Sigmoid colon (tissue), 7 donors: ENCODE results near the gene GNAQ. TPM values are rescaled to one million over a fixed set of nuclear protein-coding genes. Genes with fewer than 3 reads are reported as not detected.

Source experiments
- DNase-seq: peaks from one replicate; pipeline ENCODE4 v3.0.0-alpha.2; 2019
- H3K27ac ChIP-seq, 4 donors: fragments of 200-600 bp; sonication (generic); one replicate each; pipeline ENCODE4 v1.5.1; 2016 to 2019; ENCODE audit warnings: mild to moderate bottlenecking in 1 of 4
- H3K27me3 ChIP-seq, 3 donors: fragments of 200-600 bp; sonication (generic); one replicate each; pipeline ENCODE4 v1.5.1; 2019; ENCODE audit warnings: mild to moderate bottlenecking in 1 of 3
- H3K36me3 ChIP-seq, 4 donors: fragments of 200-600 bp; sonication (generic); one replicate each; pipeline ENCODE4 v1.5.1; 2016 to 2019
- H3K4me1 ChIP-seq, 4 donors: fragments of 200-600 bp; sonication (generic); one replicate each; pipeline ENCODE4 v1.5.1; 2017 to 2019
- H3K4me3 ChIP-seq, 4 donors: fragments of 200-600 bp; sonication (generic); one replicate each; pipeline ENCODE4 v1.5.1; 2017 to 2019; ENCODE audit warnings: mild to moderate bottlenecking in 2 of 4, moderate library complexity in 1 of 4
- H3K9me3 ChIP-seq, 4 donors: fragments of 200-600 bp in 3 of 4; sonication (generic) in 3 of 4; one replicate each; pipeline versions ENCODE4 v1.5.1 to v1.6.1; 2013 to 2019
- EP300 ChIP-seq, 4 donors: sonication (generic); formaldehyde crosslinking; IDR thresholded peaks; one replicate each; pipeline ENCODE4 v1.6.1; 2017; ENCODE audit warnings: antibody characterized with exemption in 4 of 4
- POLR2A ChIP-seq, 2 donors: fragments of 450-650 bp; IDR thresholded peaks; one replicate each; pipeline ENCODE4 v1.6.1; 2016; ENCODE audit warnings: antibody characterized with exemption in 2 of 2, mild to moderate bottlenecking in 2 of 2, moderate library complexity in 2 of 2
- POLR2AphosphoS5 ChIP-seq, 4 donors: sonication (generic); formaldehyde crosslinking; IDR thresholded peaks; one replicate each; pipeline ENCODE4 v1.6.1; 2017; ENCODE audit warnings: antibody characterized with exemption in 4 of 4
- WGBS, 2 donors: extraction: QIAGEN DNeasy Blood & Tissue Kit; methylation state at CpG; one replicate each; pipeline ENCODE4 v1.1.7; 2013; 5-methylcytosine and 5-hydroxymethylcytosine counted together
- intact Hi-C: fragments of 100-400 bp; cut with DNase I; formaldehyde crosslinking; loops from one replicate; pipeline ENCODE4 v1.15.1; 2023
- polyA plus RNA-seq, 3 donors: library from polyadenylated mRNA; stranded (reverse); fragments of 200-250 nt; gene quantifications; one replicate each; pipeline ENCODE4 v1.2.3, GENCODE V29; 2013
- total RNA-seq, 4 donors: library from RNA; depleted of rRNA; stranded (reverse); fragments of >200 nt; gene quantifications; one replicate each; pipeline ENCODE4 v1.1.0, GENCODE V29; 2016
- TF ChIP-seq, protein P1 (sequence below), 4 experiments: fragments of 450-650 bp in 3 of 4; fragments of 200-600 bp in 1 of 4; IDR thresholded peaks; one replicate each; pipeline ENCODE4 v1.5.1; 2016 to 2019; ENCODE audit warnings: antibody characterized with exemption in 4 of 4, mild to moderate bottlenecking in 3 of 4, moderate library complexity in 2 of 4
- donor health status: healthy with polysubstance abuse.
- donor health status: Bipolar disorder and iron deficiency.
- donor health status: healthy.

The GNAQ gene
- total and polyA plus RNA-seq, 7 donors, result 21.6 to 79.2 (median 49.5) TPM

DNA sequence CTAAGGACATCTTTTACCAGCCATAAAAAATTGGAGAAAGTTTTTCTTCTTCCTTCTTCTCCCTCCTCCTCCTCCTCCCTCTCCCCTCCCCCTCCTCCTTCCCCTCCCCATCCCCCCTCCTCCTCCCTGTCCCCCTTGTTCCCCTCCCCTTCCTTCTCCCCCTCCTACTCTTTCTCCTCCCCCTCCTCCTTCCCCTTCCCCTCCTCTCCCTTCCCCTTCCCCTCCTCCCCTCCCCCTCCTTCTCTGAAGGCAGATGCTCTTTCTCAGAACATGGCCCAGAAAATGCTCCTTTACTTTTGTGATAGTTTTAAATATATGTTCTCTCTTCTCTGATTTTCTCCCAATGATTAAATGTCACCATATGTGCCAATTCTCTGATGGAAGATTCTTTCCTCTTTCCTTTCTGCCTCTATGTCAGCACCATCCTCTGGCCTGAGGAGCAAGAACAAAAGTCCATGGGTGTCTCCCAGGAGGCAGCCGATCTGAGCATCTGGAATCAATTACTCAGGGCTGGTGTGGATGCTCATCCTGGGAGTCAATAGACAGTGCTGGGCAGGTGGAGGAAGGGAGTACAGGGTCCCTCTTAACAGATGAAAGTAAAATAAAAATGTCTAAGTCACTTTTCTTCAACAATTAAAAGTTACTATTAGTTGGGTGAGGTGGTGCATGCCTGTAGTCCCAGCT is 320.5 kb downstream of the GNAQ start:
- WGBS, 2 donors, result 87 to 91% methylated on average over 1 of the region's 1 CpG
- H3K4me1 ChIP-seq, result peaks cover 0 to 43% (median 20%) of the 10 kb centered on the region in 4 donors

DNA sequence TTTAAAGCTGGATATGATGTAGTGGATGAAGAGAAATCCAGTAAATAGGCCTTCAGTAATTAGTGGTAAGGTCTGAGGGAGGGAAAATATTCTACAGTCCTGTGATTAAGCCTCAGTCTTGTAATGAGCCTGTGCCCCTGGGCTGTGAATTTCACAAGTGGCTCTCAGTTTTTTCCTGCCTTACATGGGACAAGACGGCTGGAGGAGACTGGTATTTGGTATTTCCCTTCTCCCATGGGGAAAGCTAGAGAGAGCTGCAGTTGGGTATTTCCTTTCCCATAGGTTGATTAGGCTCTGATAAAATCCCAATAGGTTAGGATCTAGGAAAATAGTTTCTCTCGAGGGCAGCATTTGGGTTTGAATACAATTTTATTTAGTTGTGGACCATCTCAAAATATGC is 321.3 kb downstream of the GNAQ start:
- 84 to 87% methylated on average over 2 of the region's 2 CpGs for WGBS, 2 donors

More for the DNA sequence above, 320.5 kb downstream of the GNAQ start:
- H3K27me3 ChIP-seq, result no peaks in the 10 kb centered on the region
- no peak overlapping the region for H3K4me3 ChIP-seq
- no peaks in the 10 kb centered on the region for H3K9me3 ChIP-seq
- H3K36me3 ChIP-seq, result no peaks in the 10 kb centered on the region
- no peak for DNase-seq
- intact Hi-C loops, result no loop called here
- no peak overlapping the region for H3K27ac ChIP-seq
- TF ChIP-seq POLR2A (IDR thresholded peaks at IDR 0.05) (no peak), EP300 (IDR thresholded peaks at IDR 0.05) (no peak), POLR2AphosphoS5 (IDR thresholded peaks at IDR 0.05) (no peak)
- TF ChIP-seq, protein P1, sequence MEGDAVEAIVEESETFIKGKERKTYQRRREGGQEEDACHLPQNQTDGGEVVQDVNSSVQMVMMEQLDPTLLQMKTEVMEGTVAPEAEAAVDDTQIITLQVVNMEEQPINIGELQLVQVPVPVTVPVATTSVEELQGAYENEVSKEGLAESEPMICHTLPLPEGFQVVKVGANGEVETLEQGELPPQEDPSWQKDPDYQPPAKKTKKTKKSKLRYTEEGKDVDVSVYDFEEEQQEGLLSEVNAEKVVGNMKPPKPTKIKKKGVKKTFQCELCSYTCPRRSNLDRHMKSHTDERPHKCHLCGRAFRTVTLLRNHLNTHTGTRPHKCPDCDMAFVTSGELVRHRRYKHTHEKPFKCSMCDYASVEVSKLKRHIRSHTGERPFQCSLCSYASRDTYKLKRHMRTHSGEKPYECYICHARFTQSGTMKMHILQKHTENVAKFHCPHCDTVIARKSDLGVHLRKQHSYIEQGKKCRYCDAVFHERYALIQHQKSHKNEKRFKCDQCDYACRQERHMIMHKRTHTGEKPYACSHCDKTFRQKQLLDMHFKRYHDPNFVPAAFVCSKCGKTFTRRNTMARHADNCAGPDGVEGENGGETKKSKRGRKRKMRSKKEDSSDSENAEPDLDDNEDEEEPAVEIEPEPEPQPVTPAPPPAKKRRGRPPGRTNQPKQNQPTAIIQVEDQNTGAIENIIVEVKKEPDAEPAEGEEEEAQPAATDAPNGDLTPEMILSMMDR (IDR thresholded peaks at IDR 0.05), result no peak

DNA sequence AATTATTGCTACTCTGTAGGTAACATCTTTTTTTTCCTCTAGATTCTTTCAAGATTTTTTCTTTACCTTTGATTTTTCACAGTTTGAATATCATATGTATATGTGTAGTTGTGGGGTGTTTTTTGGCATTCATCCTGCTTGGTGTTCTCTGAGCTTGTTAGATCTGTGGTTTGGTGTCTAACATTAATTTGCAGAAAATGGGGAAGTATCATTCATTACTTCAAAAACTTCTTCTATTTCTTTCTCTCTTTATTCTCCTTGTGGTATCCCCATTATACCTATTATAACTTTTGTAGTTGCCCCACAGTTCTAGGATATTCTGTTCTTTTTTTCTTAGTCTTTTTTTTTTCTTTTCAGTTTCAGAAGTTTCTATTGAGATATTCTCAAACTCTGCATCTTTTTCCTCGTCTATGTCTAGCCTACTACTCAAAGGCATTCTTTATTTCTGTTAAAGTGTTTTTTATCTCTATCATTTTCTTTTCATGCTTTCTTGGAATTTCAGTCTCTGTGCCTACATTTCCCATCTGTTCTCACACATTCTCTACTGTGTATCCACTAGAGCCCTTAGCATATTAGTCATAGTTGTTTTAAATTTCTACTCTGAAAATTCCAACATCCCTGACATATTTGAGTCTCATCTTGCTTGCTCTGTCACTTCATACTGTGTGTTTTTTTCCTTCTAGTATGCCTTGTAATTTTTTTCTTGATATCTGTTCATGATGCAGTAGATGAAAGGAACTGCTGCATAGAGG is 323.4 kb downstream of the GNAQ start:
- H3K9me3 ChIP-seq, result no peaks in the 10 kb centered on the region
- 90 to 97% methylated on average over 1 of the region's 1 CpG for WGBS, 2 donors
- H3K27ac ChIP-seq, result peak overlapping the region in 3 of 4 donors; percentile 10 to 59 (median 56)
- no peak overlapping the region for H3K4me3 ChIP-seq
- no peaks in the 10 kb centered on the region for H3K27me3 ChIP-seq
- intact Hi-C loops, result no loop called here
- DNase-seq, result no peak
- TF ChIP-seq POLR2A (IDR thresholded peaks at IDR 0.05), result no peak
- TF ChIP-seq, protein P1 (IDR thresholded peaks at IDR 0.05), result no peak
- TF ChIP-seq EP300 (IDR thresholded peaks at IDR 0.05), result no peak
- TF ChIP-seq POLR2AphosphoS5 (IDR thresholded peaks at IDR 0.05), result no peak
- H3K36me3 ChIP-seq, result no peaks in the 10 kb centered on the region
- peaks cover 0 to 40% (median 20%) of the 10 kb centered on the region in 4 donors for H3K4me1 ChIP-seq

More for the DNA sequence above, 321.3 kb downstream of the GNAQ start:
- intact Hi-C loops, result no loop called here
- peaks cover 0 to 47% (median 24%) of the 10 kb centered on the region in 4 donors for H3K4me1 ChIP-seq
- TF ChIP-seq, protein P1 (IDR thresholded peaks at IDR 0.05), result no peak
- TF ChIP-seq POLR2AphosphoS5 (IDR thresholded peaks at IDR 0.05), result no peak
- TF ChIP-seq POLR2A (IDR thresholded peaks at IDR 0.05), result no peak
- no peak for TF ChIP-seq EP300 (IDR thresholded peaks at IDR 0.05)
- no peak for DNase-seq
- H3K4me3 ChIP-seq, result no peak overlapping the region
- H3K27ac ChIP-seq, result no peak overlapping the region
- no peaks in the 10 kb centered on the region for H3K27me3 ChIP-seq
- no peaks in the 10 kb centered on the region for H3K36me3 ChIP-seq
- H3K9me3 ChIP-seq, result no peaks in the 10 kb centered on the region

DNA sequence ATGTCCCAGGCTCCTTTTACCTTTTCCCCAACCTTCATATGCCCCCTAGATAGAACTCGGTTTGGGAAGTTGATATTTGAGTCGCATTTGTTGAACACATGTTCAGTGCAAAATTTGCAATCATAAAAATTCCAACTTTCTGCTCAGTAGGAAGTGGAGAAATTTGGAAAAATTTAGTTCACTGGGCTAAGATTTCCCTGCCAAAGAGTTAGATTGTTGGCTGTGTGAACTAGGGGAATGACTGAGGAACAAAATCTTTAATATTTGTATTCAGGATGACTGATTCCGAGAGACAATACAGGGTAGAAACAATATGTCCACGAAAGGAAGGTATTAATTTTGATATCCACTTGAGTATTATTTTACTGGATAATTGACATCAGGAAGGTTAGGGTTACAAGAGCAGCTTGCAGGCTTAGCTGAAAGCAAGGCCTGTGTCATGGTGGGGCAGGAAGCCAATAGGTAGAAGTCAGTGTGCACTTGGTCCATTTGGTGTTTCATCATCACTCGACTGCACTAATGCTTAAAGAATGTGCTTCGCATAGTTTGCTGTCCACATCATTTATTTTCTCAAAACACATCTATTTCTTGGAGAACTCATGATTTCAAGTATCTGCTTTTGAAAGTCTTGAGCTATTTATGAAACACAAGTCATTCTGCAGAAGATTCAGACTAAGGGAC is 324.1 kb downstream of the GNAQ start:
- Histone ChIP-seq H3K27me3 (no peaks in the 10 kb centered on the region), H3K9me3 (no peaks in the 10 kb centered on the region), H3K27ac (peak overlapping the region in 3 of 4 donors; percentile 10 to 59 (median 56)), H3K36me3 (no peaks in the 10 kb centered on the region), H3K4me1 (peaks cover 0 to 35% (median 17%) of the 10 kb centered on the region in 4 donors), H3K4me3 (no peak overlapping the region)
- TF ChIP-seq POLR2A (IDR thresholded peaks at IDR 0.05), result no peak
- TF ChIP-seq POLR2AphosphoS5 (IDR thresholded peaks at IDR 0.05), result peak; percentile 44 to 77 (median 59)
- TF ChIP-seq, protein P1 (IDR thresholded peaks at IDR 0.05), result no peak
- intact Hi-C loops, result no loop called here
- WGBS, 2 donors, result 85 to 90% methylated on average over 6 of the region's 6 CpGs
- peak; percentile 95 for DNase-seq
